ENCODE results near the gene TGFB2. TPM values are rescaled to one million over a fixed set of nuclear protein-coding genes. Genes with fewer than 3 reads are reported as not detected.
A peak's percentile ranks its signal among the peaks of the same experiment; 100 is the strongest.

The TGFB2 gene
- total RNA-seq, 1 donor from 2014 or later = not detected

DNA sequence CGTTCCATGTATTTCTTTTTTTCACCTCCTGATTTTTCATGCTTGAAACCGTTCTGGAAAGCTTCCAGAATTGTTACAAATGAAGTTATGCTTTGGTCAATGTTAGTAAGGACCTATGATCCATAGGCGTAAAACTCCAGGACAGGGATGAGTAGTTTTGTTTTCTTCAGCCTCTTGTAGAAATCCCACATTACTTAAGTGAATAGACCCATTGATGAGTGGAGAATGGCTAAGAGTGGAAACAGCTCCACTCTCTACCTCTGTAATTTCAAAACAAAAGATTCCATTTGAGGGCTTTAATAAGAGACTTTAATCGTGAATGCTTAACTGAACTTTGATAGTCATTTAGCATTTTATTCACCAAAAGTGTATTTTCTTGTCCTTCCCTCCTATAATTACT, 3.0 kb upstream of the TGFB2 start:
- Mint-ChIP-seq H3K9me3 (no peaks in the 10 kb centered on the region), H3K36me3 (ENCODE audit: low read depth) (no peaks in the 10 kb centered on the region), H3K4me1 (ENCODE audit: low read depth) (peaks cover 12% of the 10 kb centered on the region), H3K4me3 (ENCODE audit: low read depth) (no peak overlapping the region), H3K27me3 (ENCODE audit: low read depth) (peaks cover 35% of the 10 kb centered on the region), H3K27ac (no peak overlapping the region)
- no peak for DNase-seq (ENCODE audit: low spot score)
- intact Hi-C loops (cut with micrococcal nuclease) = no loop called here

DNA sequence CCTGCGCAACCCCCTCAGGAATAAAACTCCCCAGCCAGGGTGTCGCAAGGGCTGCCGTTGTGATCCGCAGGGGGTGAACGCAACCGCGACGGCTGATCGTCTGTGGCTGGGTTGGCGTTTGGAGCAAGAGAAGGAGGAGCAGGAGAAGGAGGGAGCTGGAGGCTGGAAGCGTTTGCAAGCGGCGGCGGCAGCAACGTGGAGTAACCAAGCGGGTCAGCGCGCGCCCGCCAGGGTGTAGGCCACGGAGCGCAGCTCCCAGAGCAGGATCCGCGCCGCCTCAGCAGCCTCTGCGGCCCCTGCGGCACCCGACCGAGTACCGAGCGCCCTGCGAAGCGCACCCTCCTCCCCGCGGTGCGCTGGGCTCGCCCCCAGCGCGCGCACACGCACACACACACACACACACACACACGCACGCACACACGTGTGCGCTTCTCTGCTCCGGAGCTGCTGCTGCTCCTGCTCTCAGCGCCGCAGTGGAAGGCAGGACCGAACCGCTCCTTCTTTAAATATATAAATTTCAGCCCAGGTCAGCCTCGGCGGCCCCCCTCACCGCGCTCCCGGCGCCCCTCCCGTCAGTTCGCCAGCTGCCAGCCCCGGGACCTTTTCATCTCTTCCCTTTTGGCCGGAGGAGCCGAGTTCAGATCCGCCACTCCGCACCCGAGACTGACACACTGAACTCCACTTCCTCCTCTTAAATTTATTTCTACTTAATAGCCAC, 696 bp downstream of the TGFB2 start:
- Mint-ChIP-seq H3K4me1 (ENCODE audit: low read depth) (peaks cover 16% of the 10 kb centered on the region), H3K27ac (no peak overlapping the region), H3K27me3 (ENCODE audit: low read depth) (peaks cover 63% of the 10 kb centered on the region), H3K4me3 (ENCODE audit: low read depth) (peak overlapping the region; percentile 67), H3K9me3 (no peaks in the 10 kb centered on the region), H3K36me3 (ENCODE audit: low read depth) (no peaks in the 10 kb centered on the region)
- no peak for DNase-seq (ENCODE audit: low spot score)
- intact Hi-C loops (cut with micrococcal nuclease) = loop anchor here (1.0 to 2.0 kb wide), 2 partner anchors 31 to 181 kb away; no protein-coding TSS in a partner anchor

DNA sequence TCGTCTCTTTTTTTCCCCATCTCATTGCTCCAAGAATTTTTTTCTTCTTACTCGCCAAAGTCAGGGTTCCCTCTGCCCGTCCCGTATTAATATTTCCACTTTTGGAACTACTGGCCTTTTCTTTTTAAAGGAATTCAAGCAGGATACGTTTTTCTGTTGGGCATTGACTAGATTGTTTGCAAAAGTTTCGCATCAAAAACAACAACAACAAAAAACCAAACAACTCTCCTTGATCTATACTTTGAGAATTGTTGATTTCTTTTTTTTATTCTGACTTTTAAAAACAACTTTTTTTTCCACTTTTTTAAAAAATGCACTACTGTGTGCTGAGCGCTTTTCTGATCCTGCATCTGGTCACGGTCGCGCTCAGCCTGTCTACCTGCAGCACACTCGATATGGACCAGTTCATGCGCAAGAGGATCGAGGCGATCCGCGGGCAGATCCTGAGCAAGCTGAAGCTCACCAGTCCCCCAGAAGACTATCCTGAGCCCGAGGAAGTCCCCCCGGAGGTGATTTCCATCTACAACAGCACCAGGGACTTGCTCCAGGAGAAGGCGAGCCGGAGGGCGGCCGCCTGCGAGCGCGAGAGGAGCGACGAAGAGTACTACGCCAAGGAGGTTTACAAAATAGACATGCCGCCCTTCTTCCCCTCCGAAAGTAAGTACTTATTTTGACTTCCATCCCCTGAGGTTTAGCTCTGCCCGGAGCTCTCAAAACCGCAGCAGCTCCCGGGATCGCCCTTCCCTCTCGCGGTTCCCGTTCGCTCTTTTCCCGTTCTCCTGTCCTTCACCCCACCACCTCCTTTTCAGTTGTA, 1.5 kb downstream of the TGFB2 start:
- H3K4me1 Mint-ChIP-seq (ENCODE audit: low read depth) = peaks cover 22% of the 10 kb centered on the region
- H3K4me3 Mint-ChIP-seq (ENCODE audit: low read depth) = peak overlapping the region; percentile 67
- H3K36me3 Mint-ChIP-seq (ENCODE audit: low read depth) = no peaks in the 10 kb centered on the region
- intact Hi-C loops (cut with micrococcal nuclease) = loop anchor here (1.0 to 2.0 kb wide), 2 partner anchors 31 to 182 kb away; no protein-coding TSS in a partner anchor
- peaks cover 67% of the 10 kb centered on the region for H3K27me3 Mint-ChIP-seq (ENCODE audit: low read depth)
- H3K27ac Mint-ChIP-seq = no peak overlapping the region
- DNase-seq (ENCODE audit: low spot score) = no peak
- no peaks in the 10 kb centered on the region for H3K9me3 Mint-ChIP-seq

DNA sequence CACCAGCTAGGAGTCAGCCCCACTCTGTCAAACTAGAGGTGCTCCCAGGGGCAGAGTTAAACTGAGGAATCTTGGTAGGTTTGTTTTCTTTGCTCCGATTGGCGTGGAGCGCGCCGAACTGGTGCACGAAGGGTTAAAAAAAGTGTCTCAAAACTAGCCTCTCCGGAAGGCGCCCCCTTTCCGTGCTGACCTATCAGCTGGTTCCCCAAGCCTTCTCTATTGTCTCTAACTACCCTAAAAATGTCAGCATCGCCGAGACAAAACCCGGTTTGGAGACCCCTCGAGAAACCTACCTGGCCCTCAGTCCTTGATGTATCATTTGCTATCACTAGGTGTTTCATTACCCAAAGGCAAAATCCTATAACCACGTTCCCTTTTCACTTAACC, 2.2 kb downstream of the TGFB2 start:
- Mint-ChIP-seq H3K36me3 (ENCODE audit: low read depth) (no peaks in the 10 kb centered on the region), H3K27ac (no peak overlapping the region), H3K27me3 (ENCODE audit: low read depth) (peaks cover 65% of the 10 kb centered on the region), H3K4me3 (ENCODE audit: low read depth) (peak overlapping the region; percentile 67), H3K4me1 (ENCODE audit: low read depth) (peaks cover 24% of the 10 kb centered on the region), H3K9me3 (no peaks in the 10 kb centered on the region)
- DNase-seq (ENCODE audit: low spot score) = no peak
- intact Hi-C loops (cut with micrococcal nuclease) = loop anchor here (2.0 kb wide), 1 partner anchor 183 kb away; no protein-coding TSS in a partner anchor

DNA sequence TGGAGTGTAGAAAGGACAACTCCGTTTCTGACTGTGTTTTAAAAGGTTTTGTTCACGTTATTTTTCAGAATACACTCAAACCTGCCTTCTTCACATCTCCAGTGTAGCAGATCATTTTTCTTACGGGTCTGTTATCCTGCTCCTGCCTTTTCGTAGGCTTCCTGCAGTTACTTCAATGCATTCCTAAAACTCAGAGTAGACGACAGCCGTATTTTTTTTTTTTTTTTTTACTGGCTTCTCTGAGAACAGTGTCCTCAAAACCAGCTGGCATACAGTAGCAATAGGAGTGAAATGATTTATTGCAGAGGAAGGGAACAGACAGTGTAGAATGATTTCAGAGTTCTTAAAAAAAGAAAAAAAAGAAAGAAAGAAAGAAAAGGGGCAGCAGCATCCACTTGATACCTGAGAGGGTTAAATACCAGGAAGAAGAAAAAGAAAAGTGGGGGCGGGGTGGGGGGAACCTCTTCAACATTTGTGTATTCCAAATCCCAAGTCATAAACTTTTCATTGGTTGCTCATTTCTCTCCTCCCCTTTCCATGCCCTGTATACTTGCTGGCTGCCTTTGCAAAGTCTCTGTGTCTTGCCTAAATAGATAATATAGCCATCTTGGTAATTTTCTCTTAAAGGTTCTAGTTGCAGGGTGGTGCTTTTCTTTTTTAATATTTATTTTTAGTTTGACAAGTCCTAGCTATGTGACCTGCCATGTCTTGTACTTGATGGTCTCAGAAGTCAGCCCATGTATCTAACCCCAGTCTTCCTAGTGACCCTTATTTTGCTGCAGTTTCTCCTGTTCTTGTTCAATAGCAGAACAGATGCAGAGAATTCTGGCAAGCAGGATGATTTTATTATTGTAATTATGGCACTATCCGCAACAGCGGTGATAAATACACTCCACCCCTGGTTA, 2.8 kb downstream of the TGFB2 start:
- H3K4me1 Mint-ChIP-seq (ENCODE audit: low read depth) = peaks cover 24% of the 10 kb centered on the region

DNA sequence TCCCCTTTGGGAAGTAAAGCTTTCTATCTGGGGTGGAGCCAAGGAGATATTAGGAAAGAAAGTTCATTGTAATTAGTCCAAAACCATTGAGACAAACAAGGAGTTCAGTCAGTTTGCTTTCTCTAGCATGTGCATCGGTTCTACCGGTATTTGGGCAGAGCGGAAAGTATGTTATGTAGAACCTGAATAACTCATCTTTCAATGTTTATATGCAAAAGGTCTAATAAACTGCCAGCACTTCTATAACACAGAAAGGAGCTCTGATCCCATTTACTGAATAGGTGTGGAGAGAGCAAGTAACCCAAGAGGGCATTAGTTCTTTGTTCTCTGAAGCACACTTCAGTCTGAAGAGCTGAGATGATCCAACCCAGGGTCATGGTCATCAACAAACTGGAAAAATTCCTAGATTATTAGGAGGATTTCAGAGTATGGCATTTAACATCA, 3.5 kb downstream of the TGFB2 start:
- peaks cover 64% of the 10 kb centered on the region for H3K27me3 Mint-ChIP-seq (ENCODE audit: low read depth)
- H3K4me1 Mint-ChIP-seq (ENCODE audit: low read depth) = peaks cover 24% of the 10 kb centered on the region
- no peak overlapping the region for H3K27ac Mint-ChIP-seq
- no peak overlapping the region for H3K4me3 Mint-ChIP-seq (ENCODE audit: low read depth)
- no peak for DNase-seq (ENCODE audit: low spot score)
- H3K36me3 Mint-ChIP-seq (ENCODE audit: low read depth) = no peaks in the 10 kb centered on the region
- no peaks in the 10 kb centered on the region for H3K9me3 Mint-ChIP-seq
- intact Hi-C loops (cut with micrococcal nuclease) = no loop called here

More for the DNA sequence above, 2.8 kb downstream of the TGFB2 start:
- Mint-ChIP-seq H3K27me3 (ENCODE audit: low read depth) (peaks cover 65% of the 10 kb centered on the region), H3K4me3 (ENCODE audit: low read depth) (no peak overlapping the region), H3K9me3 (no peaks in the 10 kb centered on the region), H3K36me3 (ENCODE audit: low read depth) (no peaks in the 10 kb centered on the region), H3K27ac (no peak overlapping the region)
- no peak for DNase-seq (ENCODE audit: low spot score)
- intact Hi-C loops (cut with micrococcal nuclease) = loop anchor here (2.0 kb wide), 1 partner anchor 183 kb away; no protein-coding TSS in a partner anchor

DNA sequence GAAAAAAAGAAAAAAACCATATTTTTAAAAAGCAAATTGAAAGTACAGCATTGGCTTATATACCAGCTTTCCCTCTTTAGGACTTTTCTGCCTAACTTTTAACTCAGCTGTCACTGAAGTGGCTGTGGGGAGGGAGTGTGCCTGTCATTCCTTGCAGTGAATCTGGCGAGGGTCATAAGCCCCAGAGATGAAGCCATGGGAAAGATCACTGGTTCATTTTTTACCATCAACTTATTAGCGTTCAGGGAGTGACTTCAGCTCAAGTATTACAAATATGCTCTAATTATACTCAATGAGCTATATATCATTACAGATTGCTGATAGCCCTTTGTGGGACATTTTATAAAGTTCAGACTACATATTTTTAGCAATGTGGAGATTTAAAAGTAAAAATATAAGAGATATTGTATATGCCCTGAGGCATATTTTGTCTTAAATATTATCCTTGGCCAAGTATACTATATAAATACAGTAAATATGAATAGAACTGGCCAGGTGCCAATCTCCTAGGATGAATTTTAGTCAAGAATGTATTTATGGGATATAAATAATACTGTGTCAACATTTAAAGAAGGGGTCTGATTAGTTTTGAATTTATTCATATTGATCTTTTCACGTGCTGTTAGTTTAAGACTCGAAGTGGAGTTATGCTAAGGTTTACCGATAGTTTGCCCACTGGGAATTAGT, 4.4 kb downstream of the TGFB2 start:
- intact Hi-C loops (cut with micrococcal nuclease) = no loop called here
- peaks cover 24% of the 10 kb centered on the region for H3K4me1 Mint-ChIP-seq (ENCODE audit: low read depth)
- H3K27ac Mint-ChIP-seq = no peak overlapping the region
- no peaks in the 10 kb centered on the region for H3K9me3 Mint-ChIP-seq
- H3K4me3 Mint-ChIP-seq (ENCODE audit: low read depth) = no peak overlapping the region
- H3K27me3 Mint-ChIP-seq (ENCODE audit: low read depth) = peaks cover 69% of the 10 kb centered on the region
- no peak for DNase-seq (ENCODE audit: low spot score)
- no peaks in the 10 kb centered on the region for H3K36me3 Mint-ChIP-seq (ENCODE audit: low read depth)

DNA sequence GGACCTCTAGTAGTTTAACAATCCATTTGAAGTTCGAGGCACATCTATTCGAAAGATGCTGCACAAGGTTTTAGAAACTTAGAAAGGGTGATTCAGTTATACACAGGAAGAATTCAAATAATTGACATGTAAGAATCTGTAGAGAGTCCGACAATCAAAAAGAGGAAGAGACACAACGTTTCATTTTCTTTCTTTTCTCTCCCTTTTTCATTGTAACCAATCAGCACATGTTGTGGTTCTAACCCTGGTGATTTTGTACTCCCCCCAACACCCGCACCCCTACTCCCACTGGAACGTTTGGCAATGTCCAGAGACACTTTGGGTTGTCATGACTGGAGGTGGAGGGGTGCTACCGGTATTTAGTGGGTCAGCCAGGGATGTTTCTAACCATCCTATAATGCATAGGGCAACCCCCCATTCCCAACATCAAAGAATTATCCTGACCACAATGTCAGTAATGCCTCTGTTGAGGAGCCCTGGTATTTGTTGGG, 4.9 kb downstream of the TGFB2 start:
- no peak for DNase-seq (ENCODE audit: low spot score)
- H3K4me1 Mint-ChIP-seq (ENCODE audit: low read depth) = peaks cover 24% of the 10 kb centered on the region
- no peaks in the 10 kb centered on the region for H3K9me3 Mint-ChIP-seq
- intact Hi-C loops (cut with micrococcal nuclease) = no loop called here
- H3K27ac Mint-ChIP-seq = no peak overlapping the region
- no peak overlapping the region for H3K4me3 Mint-ChIP-seq (ENCODE audit: low read depth)
- H3K27me3 Mint-ChIP-seq (ENCODE audit: low read depth) = peaks cover 69% of the 10 kb centered on the region
- H3K36me3 Mint-ChIP-seq (ENCODE audit: low read depth) = no peaks in the 10 kb centered on the region

DNA sequence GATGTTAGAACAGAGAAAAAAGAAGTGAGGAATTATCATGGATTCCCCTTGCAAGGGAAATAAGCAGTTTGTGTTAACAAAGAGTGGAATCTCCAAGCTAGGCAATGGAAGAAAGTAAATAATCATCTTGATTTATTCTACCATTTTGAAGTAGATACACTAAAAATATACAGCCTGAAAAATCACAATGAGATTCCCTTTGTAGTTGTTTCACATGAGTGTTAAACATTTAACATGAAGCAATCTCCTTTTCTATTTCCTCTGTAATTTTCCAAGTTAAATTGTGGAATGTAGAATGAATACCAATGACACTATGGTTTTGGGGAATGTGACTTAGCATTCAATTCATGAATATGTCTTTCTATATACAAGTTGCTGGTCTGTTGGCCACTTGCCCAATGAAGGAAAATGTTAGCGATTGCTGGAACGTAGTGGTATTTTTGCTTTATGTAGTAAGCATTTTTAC, 5.7 kb downstream of the TGFB2 start:
- Mint-ChIP-seq H3K9me3 (no peaks in the 10 kb centered on the region), H3K27me3 (ENCODE audit: low read depth) (peaks cover 71% of the 10 kb centered on the region), H3K36me3 (ENCODE audit: low read depth) (no peaks in the 10 kb centered on the region), H3K4me1 (ENCODE audit: low read depth) (peaks cover 24% of the 10 kb centered on the region), H3K27ac (no peak overlapping the region), H3K4me3 (ENCODE audit: low read depth) (peak overlapping the region; percentile 40)
- intact Hi-C loops (cut with micrococcal nuclease) = loop anchor here (1.0 kb wide), 1 partner anchor 26 kb away; no protein-coding TSS in a partner anchor
- no peak for DNase-seq (ENCODE audit: low spot score)

DNA sequence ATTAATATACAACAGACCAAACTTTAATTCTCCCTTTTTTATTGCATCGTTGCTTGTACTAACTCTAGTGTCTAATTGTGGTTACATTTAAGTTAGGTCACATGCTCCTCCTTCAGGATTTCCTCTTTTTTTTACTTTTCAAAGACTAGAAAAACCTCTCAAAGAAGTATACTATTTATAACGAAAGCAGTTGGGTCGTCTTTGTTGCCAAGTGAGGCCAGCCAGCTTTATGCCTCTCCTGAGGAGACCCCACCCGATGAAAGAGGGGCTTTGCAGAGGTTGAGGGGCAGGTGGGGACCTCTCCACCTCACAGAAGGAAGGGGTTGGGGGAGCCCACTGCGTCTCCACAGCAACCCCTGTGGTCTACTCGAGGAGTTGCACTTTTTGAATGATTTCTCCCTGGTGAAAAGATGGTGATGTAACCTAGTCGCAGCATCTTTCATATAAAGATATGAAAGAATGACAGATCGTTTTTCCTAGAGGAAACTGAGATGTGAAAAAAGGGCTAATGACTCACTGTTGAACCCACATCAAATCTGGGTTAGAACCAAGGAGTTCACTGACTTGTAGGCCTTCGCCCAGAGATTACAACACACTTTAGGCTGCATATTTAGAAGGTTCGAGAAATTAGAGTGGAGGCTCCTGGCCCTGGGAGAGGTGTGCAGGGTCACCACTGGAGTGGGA, 6.4 kb downstream of the TGFB2 start:
- Mint-ChIP-seq H3K4me1 (ENCODE audit: low read depth) (peaks cover 19% of the 10 kb centered on the region), H3K36me3 (ENCODE audit: low read depth) (no peaks in the 10 kb centered on the region), H3K9me3 (no peaks in the 10 kb centered on the region), H3K4me3 (ENCODE audit: low read depth) (no peak overlapping the region), H3K27ac (no peak overlapping the region), H3K27me3 (ENCODE audit: low read depth) (peaks cover 66% of the 10 kb centered on the region)
- DNase-seq (ENCODE audit: low spot score) = no peak
- intact Hi-C loops (cut with micrococcal nuclease) = loop anchor here (1.0 kb wide), 1 partner anchor 26 kb away; no protein-coding TSS in a partner anchor

DNA sequence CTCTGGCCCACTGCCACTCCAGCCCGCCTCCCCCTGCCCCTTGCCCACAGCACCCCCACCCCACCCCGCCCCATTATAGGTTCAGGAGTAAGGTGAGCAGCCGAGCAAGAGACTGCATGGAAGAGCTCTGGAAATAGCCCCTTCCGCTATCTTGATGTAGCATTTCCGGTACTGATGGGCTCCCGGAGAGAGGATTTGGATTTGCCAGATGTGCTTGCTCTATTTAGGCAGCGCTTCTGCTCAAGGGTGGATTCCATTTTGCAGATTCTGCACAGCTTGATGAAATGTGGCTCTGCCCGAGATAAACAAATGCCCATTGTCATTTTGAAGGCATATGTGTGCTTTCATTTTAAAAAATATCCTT, 6.9 kb downstream of the TGFB2 start:
- Mint-ChIP-seq H3K27ac (no peak overlapping the region), H3K4me3 (ENCODE audit: low read depth) (no peak overlapping the region), H3K27me3 (ENCODE audit: low read depth) (peaks cover 60% of the 10 kb centered on the region), H3K9me3 (no peaks in the 10 kb centered on the region), H3K4me1 (ENCODE audit: low read depth) (peaks cover 14% of the 10 kb centered on the region), H3K36me3 (ENCODE audit: low read depth) (no peaks in the 10 kb centered on the region)
- intact Hi-C loops (cut with micrococcal nuclease) = no loop called here
- no peak for DNase-seq (ENCODE audit: low spot score)
